Measurements from ENCODE around the gene NNMT. TPM values are rescaled to one million over a fixed set of nuclear protein-coding genes. Genes with fewer than 3 reads are reported as not detected.

Gene NNMT
- total and polyA plus RNA-seq, 2 donors (not counting 1 experiment from before 2014, with no cell fraction given), result not detected

DNA sequence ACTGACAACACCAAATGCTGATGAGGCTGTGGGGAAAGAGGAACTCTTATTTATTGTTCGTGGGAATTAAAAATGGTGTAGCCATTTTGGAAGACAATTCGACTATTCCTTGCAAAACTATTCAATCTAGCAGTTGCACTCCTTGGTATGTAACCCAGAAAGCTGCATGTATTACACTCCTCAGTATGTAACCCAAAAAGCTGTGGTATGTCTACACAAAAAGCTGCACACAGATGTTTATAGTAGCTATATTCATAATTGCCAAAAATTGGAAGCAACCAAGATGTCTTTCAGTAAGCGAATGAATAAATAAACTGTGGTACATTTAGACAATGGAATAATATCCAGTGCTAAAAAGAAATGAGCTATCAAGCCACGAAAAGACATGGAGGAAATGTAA, 4.9 kb downstream of the NNMT start:
- H3K9me3 ChIP-seq (ENCODE audit: control extremely low read depth in 1 of 3, control insufficient read depth in 2 of 3, insufficient read depth in 1 of 3, low read length in 2 of 3), result no peaks in the 10 kb centered on the region
- WGBS (ENCODE audit: insufficient coverage), result no CpG with 5 or more reads among the region's 4 CpGs
- H3K27ac Mint-ChIP-seq, result no peak overlapping the region
- no peak overlapping the region for H3K27ac ChIP-seq (ENCODE audit: low read length in 2 of 2)
- intact Hi-C loops (cut with micrococcal nuclease), result no loop called here
- no peak overlapping the region for H3K4me3 ChIP-seq (ENCODE audit: control extremely low read depth in 1 of 5, extremely low read depth in 1 of 5, insufficient read depth in 1 of 5, low read depth in 2 of 5, low read length in 4 of 5)
- peaks cover 18% of the 10 kb centered on the region for H3K27me3 Mint-ChIP-seq
- peaks cover 6% of the 10 kb centered on the region for H3K9me3 Mint-ChIP-seq (ENCODE audit: insufficient read depth)
- ChIA-PET POLR2A (no interaction called here), CTCF (interaction anchor here (0.6 kb wide), 1 partner anchor 576 kb away, joined by 3 read pairs; no protein-coding TSS in a partner anchor)
- no peak overlapping the region for H3K4me2 ChIP-seq (replicated peaks; ENCODE audit: low read depth, low read length, poor library complexity, severe bottlenecking)
- H2AFZ ChIP-seq (ENCODE audit: insufficient read depth, low read depth, low read length, poor library complexity, severe bottlenecking), result no peak overlapping the region
- H3K4me3 Mint-ChIP-seq, result no peak overlapping the region
- H3K27me3 ChIP-seq (replicated peaks in 1 of 4; ENCODE audit: control extremely low read depth in 1 of 4, control insufficient read depth in 3 of 4, insufficient read depth in 4 of 4, low read length in 3 of 4), result no peaks in the 10 kb centered on the region
- DNase-seq, result no peak
- no peaks in the 10 kb centered on the region for H4K20me1 ChIP-seq (ENCODE audit: control insufficient read depth, insufficient read depth, low read length, poor library complexity, severe bottlenecking)
- H3K4me1 ChIP-seq (ENCODE audit: control insufficient read depth in 2 of 2, insufficient read depth in 2 of 2, low read length in 2 of 2), result no peaks in the 10 kb centered on the region
- no peaks in the 10 kb centered on the region for H3K4me1 Mint-ChIP-seq
- H3K36me3 ChIP-seq (replicated peaks in 1 of 2; ENCODE audit: control extremely low read depth in 1 of 2, control insufficient read depth in 1 of 2, extremely low read depth in 1 of 2, insufficient read depth in 2 of 2, low read length in 1 of 2), result no peaks in the 10 kb centered on the region
- no peak overlapping the region for H3K9ac ChIP-seq (ENCODE audit: low read length)
- no peak for ATAC-seq (ENCODE audit: low read depth)
- no peak for TF ChIP-seq EZH2 (IDR thresholded peaks at IDR 0.05; ENCODE audit: borderline replicate concordance, insufficient read depth, low read depth, low read length, poor library complexity, severe bottlenecking)
- TF ChIP-seq, protein P1, sequence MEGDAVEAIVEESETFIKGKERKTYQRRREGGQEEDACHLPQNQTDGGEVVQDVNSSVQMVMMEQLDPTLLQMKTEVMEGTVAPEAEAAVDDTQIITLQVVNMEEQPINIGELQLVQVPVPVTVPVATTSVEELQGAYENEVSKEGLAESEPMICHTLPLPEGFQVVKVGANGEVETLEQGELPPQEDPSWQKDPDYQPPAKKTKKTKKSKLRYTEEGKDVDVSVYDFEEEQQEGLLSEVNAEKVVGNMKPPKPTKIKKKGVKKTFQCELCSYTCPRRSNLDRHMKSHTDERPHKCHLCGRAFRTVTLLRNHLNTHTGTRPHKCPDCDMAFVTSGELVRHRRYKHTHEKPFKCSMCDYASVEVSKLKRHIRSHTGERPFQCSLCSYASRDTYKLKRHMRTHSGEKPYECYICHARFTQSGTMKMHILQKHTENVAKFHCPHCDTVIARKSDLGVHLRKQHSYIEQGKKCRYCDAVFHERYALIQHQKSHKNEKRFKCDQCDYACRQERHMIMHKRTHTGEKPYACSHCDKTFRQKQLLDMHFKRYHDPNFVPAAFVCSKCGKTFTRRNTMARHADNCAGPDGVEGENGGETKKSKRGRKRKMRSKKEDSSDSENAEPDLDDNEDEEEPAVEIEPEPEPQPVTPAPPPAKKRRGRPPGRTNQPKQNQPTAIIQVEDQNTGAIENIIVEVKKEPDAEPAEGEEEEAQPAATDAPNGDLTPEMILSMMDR (IDR thresholded peaks at IDR 0.05), result no peak
- no peaks in the 10 kb centered on the region for H3K79me2 ChIP-seq (ENCODE audit: control insufficient read depth, insufficient read depth, low read length)

DNA sequence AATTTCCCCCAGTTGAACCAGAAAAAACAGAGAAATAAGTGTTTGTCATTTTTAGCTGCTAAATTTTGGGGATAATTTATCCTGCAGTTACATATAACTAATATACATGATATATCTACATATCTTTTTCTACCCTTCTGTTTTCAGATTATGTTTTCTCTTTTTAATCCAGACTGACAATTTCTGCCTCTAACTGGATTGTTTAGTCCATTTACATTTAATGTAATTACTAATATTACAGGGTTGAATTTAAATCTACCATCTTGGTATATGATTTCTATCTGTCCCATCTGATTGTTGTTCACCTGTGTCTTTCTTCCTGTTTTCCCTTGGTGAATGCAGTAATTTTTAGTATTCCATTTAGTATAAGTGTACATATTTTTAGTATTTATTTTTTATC, 5.7 kb downstream of the NNMT start:
- Histone ChIP-seq H2AFZ (ENCODE audit: insufficient read depth, low read depth, low read length, poor library complexity, severe bottlenecking) (no peak overlapping the region), H3K4me1 (ENCODE audit: control insufficient read depth in 2 of 2, insufficient read depth in 2 of 2, low read length in 2 of 2) (no peaks in the 10 kb centered on the region), H3K4me2 (replicated peaks; ENCODE audit: low read depth, low read length, poor library complexity, severe bottlenecking) (no peak overlapping the region), H3K27me3 (replicated peaks in 1 of 4; ENCODE audit: control extremely low read depth in 1 of 4, control insufficient read depth in 3 of 4, insufficient read depth in 4 of 4, low read length in 3 of 4) (peaks cover 0 to under 1% (median 0%) of the 10 kb centered on the region in 4 experiments), H3K9me3 (ENCODE audit: control extremely low read depth in 1 of 3, control insufficient read depth in 2 of 3, insufficient read depth in 1 of 3, low read length in 2 of 3) (no peaks in the 10 kb centered on the region), H3K27ac (ENCODE audit: low read length in 2 of 2) (no peak overlapping the region), H3K79me2 (ENCODE audit: control insufficient read depth, insufficient read depth, low read length) (no peaks in the 10 kb centered on the region), H3K36me3 (replicated peaks in 1 of 2; ENCODE audit: control extremely low read depth in 1 of 2, control insufficient read depth in 1 of 2, extremely low read depth in 1 of 2, insufficient read depth in 2 of 2, low read length in 1 of 2) (no peaks in the 10 kb centered on the region), H3K4me3 (ENCODE audit: control extremely low read depth in 1 of 5, extremely low read depth in 1 of 5, insufficient read depth in 1 of 5, low read depth in 2 of 5, low read length in 4 of 5) (no peak overlapping the region), H3K9ac (ENCODE audit: low read length) (no peak overlapping the region), H4K20me1 (ENCODE audit: control insufficient read depth, insufficient read depth, low read length, poor library complexity, severe bottlenecking) (no peaks in the 10 kb centered on the region)
- H3K4me3 Mint-ChIP-seq, result no peak overlapping the region
- ChIA-PET CTCF (interaction anchor here (0.6 kb wide), 1 partner anchor 577 kb away, joined by 3 read pairs; no protein-coding TSS in a partner anchor), POLR2A (no interaction called here)
- ATAC-seq (ENCODE audit: low read depth) (no peak), DNase-seq (no peak)
- H3K27me3 Mint-ChIP-seq, result peaks cover 23% of the 10 kb centered on the region
- intact Hi-C loops (cut with micrococcal nuclease), result no loop called here
- H3K27ac Mint-ChIP-seq, result no peak overlapping the region
- peaks cover 6% of the 10 kb centered on the region for H3K9me3 Mint-ChIP-seq (ENCODE audit: insufficient read depth)
- TF ChIP-seq EZH2 (IDR thresholded peaks at IDR 0.05; ENCODE audit: borderline replicate concordance, insufficient read depth, low read depth, low read length, poor library complexity, severe bottlenecking), result no peak
- TF ChIP-seq, protein P1 (IDR thresholded peaks at IDR 0.05), result no peak
- no peaks in the 10 kb centered on the region for H3K4me1 Mint-ChIP-seq

Measured in B cell (primary cell).